Endothelial cell of umbilical vein (primary cell): Measurements from ENCODE around the gene ARHGEF10L.

ENCODE experiments used
- CTCF ChIP-seq, 2 donors: IDR thresholded peaks; 1 replicate in 1 of 2; 2 replicates in 1 of 2; pipeline ENCODE4 v1.5.1; 2011; ENCODE audit warnings: low read length in 2 of 2, mild to moderate bottlenecking in 2 of 2, moderate library complexity in 2 of 2, control low read depth in 1 of 2, inconsistent platforms in 1 of 2, low read depth in 1 of 2; ENCODE audit not compliant: insufficient read depth in 1 of 2; ENCODE audit errors: extremely low read depth in 1 of 2
- POLR2A ChIP-seq: IDR thresholded peaks from 2 replicates; pipeline ENCODE4 v1.6.1; 2012; ENCODE audit warnings: low read depth, mild to moderate bottlenecking, control low read depth, low read length
- POLR2AphosphoS5 ChIP-seq: IDR thresholded peaks from 2 replicates; pipeline ENCODE4 v1.6.1; 2012; ENCODE audit warnings: low read depth, mild to moderate bottlenecking, control low read depth, low read length, moderate library complexity; ENCODE audit not compliant: insufficient read depth

DNA sequence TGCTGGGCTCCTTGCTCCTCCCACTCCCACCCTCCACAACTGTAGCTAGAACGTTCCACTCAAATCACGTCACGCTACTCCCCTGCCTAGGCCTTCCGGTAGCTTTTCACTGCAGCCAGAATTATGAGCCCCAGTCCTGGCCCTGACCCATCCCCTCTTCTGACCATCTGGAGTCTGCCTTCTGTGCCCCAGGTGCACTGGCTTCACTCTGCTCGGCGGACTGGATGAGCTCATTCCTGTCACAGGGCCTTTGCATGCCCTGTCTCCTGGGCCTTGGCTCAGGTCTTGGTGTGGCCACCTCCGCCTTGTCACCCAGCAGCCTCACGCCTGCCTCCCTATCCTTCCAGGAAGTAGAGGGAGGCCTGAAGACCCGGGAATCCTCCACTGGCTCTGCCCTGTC, 153.1 kb downstream of the ARHGEF10L start:
- TF ChIP-seq CTCF (IDR thresholded peaks at IDR 0.05; ENCODE audit: extremely low read depth in 1 of 2, insufficient read depth in 1 of 2, low read depth in 1 of 2, low read length in 2 of 2) (no peak), POLR2AphosphoS5 (no peak), POLR2A (no peak)
